OCI-LY3 (cell line): ENCODE data around the gene BCL6.

Source experiments
- CTCF ChIP-seq: fragments of 200-600, 300-600 bp; sonication (generic); IDR thresholded peaks from 2 replicates; pipeline ENCODE4 v1.5.1; 2014; ENCODE audit warnings: antibody characterized with exemption, low read length, low read depth
- EZH2phosphoT487 ChIP-seq: fragments of 200-600 bp; shearing (Covaris generic); IDR thresholded peaks from 2 replicates; pipeline ENCODE4 v1.6.1; 2018; ENCODE audit warnings: antibody characterized with exemption, mixed run types, low read depth

- TF ChIP-seq CTCF: no peak
- no peak for TF ChIP-seq EZH2phosphoT487
Observed at GRCh38 chr3:187788984-187789857, 44.0 kb upstream of the BCL6 start.
